SH-SY5Y (cell line): ENCODE measurements around the gene PDK2.

Source experiments
- GATA2 ChIP-seq: IDR thresholded peaks from 2 replicates; pipeline ENCODE4 v1.6.1; 2011; ENCODE audit warnings: mild to moderate bottlenecking, low read depth, low read length
- GATA3 ChIP-seq: IDR thresholded peaks from 2 replicates; pipeline ENCODE4 v1.6.1; 2011; ENCODE audit warnings: low read depth, mild to moderate bottlenecking, low read length, moderate library complexity

DNA sequence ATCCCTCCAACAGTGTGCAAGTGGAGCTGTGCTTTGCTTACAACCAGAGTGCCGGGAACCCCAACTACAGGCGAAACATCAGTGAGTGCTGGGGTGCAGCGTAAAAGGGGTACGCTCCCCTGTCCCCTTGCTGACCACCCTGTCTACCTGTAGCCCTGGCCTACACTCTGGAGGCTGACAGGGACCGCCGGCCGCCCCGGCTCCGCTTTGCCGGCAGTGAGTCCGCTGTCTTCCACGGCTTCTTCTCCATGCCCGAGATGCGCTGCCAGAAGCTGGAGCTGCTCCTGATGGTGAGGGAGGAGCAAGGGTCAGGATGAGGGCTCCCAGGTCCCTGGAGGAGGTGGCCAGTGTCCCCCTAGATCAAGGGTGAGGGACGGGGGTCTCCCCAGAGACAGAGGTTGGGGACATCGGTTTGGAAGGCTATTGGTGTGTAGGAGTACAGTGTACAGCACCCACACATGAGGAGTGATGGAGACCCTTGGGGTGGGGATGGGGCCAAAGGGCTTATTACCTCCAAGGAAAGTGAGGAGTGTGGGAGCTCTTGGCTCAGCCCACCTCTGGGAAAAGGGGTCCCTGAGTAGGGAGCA is 19.6 kb upstream of the PDK2 start:
- TF ChIP-seq GATA2 (no peak), GATA3 (no peak)
